WTC11 (cell line): ENCODE data around the gene GAS2L1. TPM values are rescaled to one million over a fixed set of nuclear protein-coding genes. Genes with fewer than 3 reads are reported as not detected.

ENCODE experiments used
- ATAC-seq: fragments of 200-7000 bp; cut with Tn5 transposase; 2 replicates; pipeline ENCODE4 v1.10.0; 2021; ENCODE audit warnings: mild to moderate bottlenecking, moderate library complexity
- CTCF ChIA-PET: fragments of 300-600 bp; sonication (Branson Sonifier 250); formaldehyde crosslinking; loops from one replicate; lab custom pipeline; 2021; ENCODE audit warnings: antibody characterized with exemption; lab: Charles Lee
- POLR2A ChIA-PET: fragments of 350-600 bp; sonication (Branson Sonifier 250); formaldehyde crosslinking; loops from one replicate; lab custom pipeline; 2021; ENCODE audit warnings: antibody characterized with exemption; lab: Charles Lee
- DNase-seq: peaks from one replicate; pipeline ENCODE4 v3.0.0; 2021; ENCODE audit warnings: low spot score
- H3K27ac Mint-ChIP-seq: 2 replicates; pipeline ENCODE4 v1.8.0; 2021; ENCODE audit warnings: mixed read lengths
- H3K27me3 Mint-ChIP-seq: 2 replicates; pipeline ENCODE4 v1.8.0; 2021; ENCODE audit warnings: low read depth, mild to moderate bottlenecking, moderate library complexity, mixed read lengths
- H3K36me3 Mint-ChIP-seq: 2 replicates; pipeline ENCODE4 v1.8.0; 2021; ENCODE audit warnings: mixed read lengths
- H3K4me1 Mint-ChIP-seq: 2 replicates; pipeline ENCODE4 v1.8.0; 2022; ENCODE audit warnings: mixed read lengths
- H3K4me3 Mint-ChIP-seq: 2 replicates; pipeline ENCODE4 v1.8.0; 2021; ENCODE audit warnings: mild to moderate bottlenecking, moderate library complexity, mixed read lengths
- H3K9me3 Mint-ChIP-seq: 2 replicates; pipeline ENCODE4 v1.8.0; 2021; ENCODE audit warnings: mixed read lengths
- ATF2 ChIP-seq: sonication (generic); formaldehyde crosslinking; IDR thresholded peaks from 2 replicates; pipeline ENCODE4 v1.8.1; 2022; ENCODE audit warnings: low read depth, missing genetic modification reagents, borderline replicate concordance
- ERG ChIP-seq: fragments of 250-450 bp; sonication (Bioruptor Pico); IDR thresholded peaks from 2 replicates; pipeline ENCODE4 v1.8.0; 2021; ENCODE audit warnings: mild to moderate bottlenecking
- HMGA2 ChIP-seq: fragments of 250-450 bp; sonication (Bioruptor Pico); IDR thresholded peaks from 2 replicates; pipeline ENCODE4 v1.4.0; 2021; ENCODE audit warnings: mild to moderate bottlenecking, moderate library complexity
- JUN ChIP-seq: sonication (generic); formaldehyde crosslinking; IDR thresholded peaks from 2 replicates; pipeline ENCODE4 v1.8.0; 2023; ENCODE audit warnings: mild to moderate bottlenecking, missing genetic modification reagents
- MLX ChIP-seq: sonication (generic); formaldehyde crosslinking; IDR thresholded peaks from 2 replicates; pipeline ENCODE4 v1.8.1; 2023; ENCODE audit warnings: mild to moderate bottlenecking, missing genetic modification reagents, moderate library complexity
- NFE2L1 ChIP-seq: sonication (generic); formaldehyde crosslinking; IDR thresholded peaks from 2 replicates; pipeline ENCODE4 v1.8.1; 2023; ENCODE audit warnings: missing genetic modification reagents
- NR2C2 ChIP-seq: sonication (generic); formaldehyde crosslinking; IDR thresholded peaks from 2 replicates; pipeline ENCODE4 v1.8.0; 2022; ENCODE audit warnings: mild to moderate bottlenecking, missing genetic modification reagents
- NR3C1 ChIP-seq: sonication (generic); formaldehyde crosslinking; conservative IDR thresholded peaks from 2 replicates; pipeline ENCODE4 v1.8.1; 2023; ENCODE audit warnings: low read depth, mild to moderate bottlenecking, missing genetic modification reagents
- RORB ChIP-seq: fragments of 250-450 bp; sonication (Bioruptor Pico); IDR thresholded peaks from 2 replicates; pipeline ENCODE4 v1.9.0; 2021; ENCODE audit warnings: mild to moderate bottlenecking
- SMAD4 ChIP-seq: sonication (generic); formaldehyde crosslinking; IDR thresholded peaks from 2 replicates; pipeline ENCODE4 v1.8.0; 2022; ENCODE audit warnings: mild to moderate bottlenecking, missing genetic modification reagents
- SP1 ChIP-seq: sonication (generic); formaldehyde crosslinking; conservative IDR thresholded peaks from 2 replicates; pipeline ENCODE4 v1.8.1; 2022; ENCODE audit warnings: missing genetic modification reagents
- ZBTB43 ChIP-seq: sonication (generic); formaldehyde crosslinking; IDR thresholded peaks from 2 replicates; pipeline ENCODE4 v1.8.1; 2023; ENCODE audit warnings: mild to moderate bottlenecking, missing genetic modification reagents
- total RNA-seq: library from RNA; stranded (reverse); gene quantifications from 3 replicates; pipeline ENCODE4 v1.2.3, GENCODE V29; 2021
- TF ChIP-seq, protein P1 (sequence below): fragments of 250-450 bp; sonication (Bioruptor Pico); conservative IDR thresholded peaks from 2 replicates; pipeline ENCODE4 v1.9.0; 2021; ENCODE audit warnings: mild to moderate bottlenecking
- TF ChIP-seq, protein P2 (sequence below): sonication (generic); formaldehyde crosslinking; IDR thresholded peaks from 2 replicates; pipeline ENCODE4 v1.8.1; 2022; ENCODE audit warnings: mild to moderate bottlenecking, moderate library complexity, missing genetic modification reagents

The GAS2L1 gene
- total RNA-seq, 1 experiment from 2014 or later, result 19.9 TPM

DNA sequence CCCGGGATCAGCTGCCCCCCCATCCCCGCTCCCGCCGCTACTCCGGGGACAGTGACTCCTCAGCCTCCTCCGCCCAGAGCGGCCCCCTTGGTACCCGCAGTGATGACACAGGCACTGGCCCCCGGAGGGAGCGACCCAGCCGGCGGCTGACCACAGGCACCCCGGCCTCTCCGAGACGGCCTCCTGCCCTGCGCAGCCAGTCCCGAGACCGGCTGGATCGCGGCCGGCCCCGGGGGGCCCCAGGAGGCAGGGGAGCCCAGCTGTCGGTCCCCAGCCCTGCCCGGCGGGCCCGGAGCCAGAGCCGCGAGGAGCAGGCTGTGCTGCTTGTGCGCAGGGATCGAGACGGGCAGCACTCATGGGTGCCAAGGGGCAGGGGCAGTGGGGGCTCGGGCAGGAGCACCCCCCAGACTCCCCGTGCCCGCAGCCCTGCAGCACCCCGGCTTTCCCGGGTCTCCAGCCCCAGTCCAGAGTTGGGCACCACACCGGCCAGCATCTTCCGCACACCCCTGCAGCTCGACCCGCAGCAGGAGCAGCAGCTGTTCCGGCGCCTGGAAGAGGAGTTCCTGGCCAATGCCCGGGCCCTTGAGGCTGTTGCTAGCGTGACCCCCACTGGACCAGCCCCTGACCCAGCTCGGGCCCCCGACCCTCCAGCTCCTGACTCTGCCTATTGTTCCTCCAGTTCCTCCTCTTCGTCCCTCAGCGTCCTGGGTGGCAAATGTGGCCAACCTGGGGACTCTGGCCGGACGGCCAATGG lies 5.2 kb downstream of the GAS2L1 start:
- peaks cover 41% of the 10 kb centered on the region for H3K27me3 Mint-ChIP-seq
- peaks cover 6% of the 10 kb centered on the region; the same call in 1 of the 2 replicates for H3K36me3 Mint-ChIP-seq
- H3K4me1 Mint-ChIP-seq, result peaks cover 22% of the 10 kb centered on the region
- DNase-seq (no peak), ATAC-seq (no peak)
- CTCF ChIA-PET, result interaction anchor here (0.5 to 3.3 kb wide), 9 partner anchors 9 to 959 kb away, joined by 3 to 52 read pairs (median 5); partner anchors contain the start of genes EWSR1 and RHBDD3
- TF ChIP-seq, protein P1, sequence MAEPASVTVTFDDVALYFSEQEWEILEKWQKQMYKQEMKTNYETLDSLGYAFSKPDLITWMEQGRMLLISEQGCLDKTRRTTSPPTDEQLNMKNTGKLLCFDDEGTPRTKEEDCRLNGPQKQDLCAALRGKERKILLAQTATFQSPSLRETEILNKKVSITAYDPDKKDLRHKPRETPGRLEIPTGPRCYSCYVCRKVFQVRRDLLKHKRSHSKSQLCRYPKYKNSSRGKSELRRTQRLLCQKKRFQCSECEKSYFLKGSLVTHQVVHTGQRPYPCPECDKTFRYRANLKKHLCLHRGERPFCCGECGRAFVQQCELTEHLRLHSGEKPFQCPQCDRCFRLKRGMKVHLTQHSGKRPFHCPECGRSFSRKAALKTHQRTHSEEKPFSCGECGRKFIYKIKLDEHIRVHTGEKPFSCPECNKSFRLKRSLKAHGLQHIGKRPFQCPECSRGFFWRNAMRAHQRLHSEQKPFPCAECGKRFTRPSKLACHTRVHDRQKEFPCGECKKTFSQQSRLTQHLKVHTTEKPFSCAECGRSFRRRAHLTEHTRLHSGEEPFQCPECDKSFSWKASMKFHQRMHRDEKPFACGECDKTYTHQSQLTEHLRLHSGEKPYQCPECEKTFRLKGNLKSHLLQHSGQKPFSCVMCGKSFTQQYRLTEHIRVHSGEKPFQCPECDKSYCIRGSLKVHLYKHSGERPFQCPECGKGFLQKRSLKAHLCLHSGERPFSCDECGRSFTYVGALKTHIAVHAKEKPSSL (CRISPR knock-in tag), result no peak
- no peak for TF ChIP-seq JUN (CRISPR knock-in tag)
- TF ChIP-seq SMAD4 (CRISPR knock-in tag), result no peak
- TF ChIP-seq HMGA2 (CRISPR knock-in tag), result no peak
- no peak for TF ChIP-seq ZBTB43 (CRISPR knock-in tag)
- no peak for TF ChIP-seq MLX (CRISPR knock-in tag)
- TF ChIP-seq, protein P2, sequence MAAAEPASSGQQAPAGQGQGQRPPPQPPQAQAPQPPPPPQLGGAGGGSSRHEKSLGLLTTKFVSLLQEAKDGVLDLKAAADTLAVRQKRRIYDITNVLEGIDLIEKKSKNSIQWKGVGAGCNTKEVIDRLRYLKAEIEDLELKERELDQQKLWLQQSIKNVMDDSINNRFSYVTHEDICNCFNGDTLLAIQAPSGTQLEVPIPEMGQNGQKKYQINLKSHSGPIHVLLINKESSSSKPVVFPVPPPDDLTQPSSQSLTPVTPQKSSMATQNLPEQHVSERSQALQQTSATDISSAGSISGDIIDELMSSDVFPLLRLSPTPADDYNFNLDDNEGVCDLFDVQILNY (CRISPR knock-in tag), result no peak
- TF ChIP-seq SP1 (CRISPR knock-in tag), result no peak
- no peak for TF ChIP-seq ERG (CRISPR knock-in tag)
- no peak for TF ChIP-seq RORB (CRISPR knock-in tag)
- no peak for TF ChIP-seq NR2C2 (CRISPR knock-in tag)
- no peak for TF ChIP-seq ATF2 (CRISPR knock-in tag)
- POLR2A ChIA-PET, result no interaction called here
- no peaks in the 10 kb centered on the region for H3K9me3 Mint-ChIP-seq
- no peak overlapping the region for H3K4me3 Mint-ChIP-seq
- no peak overlapping the region for H3K27ac Mint-ChIP-seq

DNA sequence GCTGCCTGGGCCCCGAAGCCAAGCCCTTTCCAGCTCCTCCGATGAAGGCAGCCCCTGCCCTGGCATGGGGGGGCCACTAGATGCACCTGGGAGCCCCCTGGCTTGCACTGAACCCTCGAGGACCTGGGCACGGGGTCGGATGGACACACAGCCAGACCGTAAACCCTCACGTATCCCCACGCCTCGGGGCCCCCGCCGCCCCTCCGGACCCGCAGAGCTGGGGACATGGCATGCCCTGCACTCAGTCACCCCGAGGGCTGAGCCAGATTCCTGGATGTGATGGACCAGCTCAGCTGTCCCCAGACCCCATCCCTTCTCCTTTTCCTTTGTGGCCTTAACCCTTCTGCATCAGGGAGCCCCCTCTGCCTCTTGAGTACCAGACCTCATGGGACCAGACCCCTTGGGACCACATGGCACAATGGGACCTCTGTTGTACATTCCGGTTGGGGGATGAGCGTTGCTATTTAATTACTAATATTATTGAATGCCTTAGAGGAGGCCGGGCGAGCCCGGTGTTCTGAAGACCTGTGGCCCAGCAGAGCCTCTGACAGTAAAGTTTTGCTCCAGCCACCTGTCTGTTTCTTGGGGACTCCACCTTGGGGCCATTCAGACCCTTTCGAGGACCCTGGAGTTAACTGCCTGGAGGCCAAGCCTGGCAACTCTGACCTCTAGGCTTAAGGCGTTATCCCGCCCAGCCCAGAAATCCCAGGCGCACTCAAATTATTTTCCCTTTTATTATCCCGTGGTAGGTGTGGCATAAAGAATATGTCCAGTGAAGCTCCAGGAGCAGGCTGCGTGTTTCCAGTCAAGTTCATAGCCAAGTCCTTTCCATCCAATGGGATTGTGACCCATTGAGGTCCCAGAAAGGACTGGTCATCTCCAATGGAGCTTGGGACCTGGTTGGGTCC lies 6.0 kb downstream of the GAS2L1 start:
- ChIA-PET CTCF (interaction anchor here (0.5 to 3.3 kb wide), 32 partner anchors 9 to 436 kb away, joined by 3 to 52 read pairs (median 4); partner anchors contain the start of genes AP1B1, EWSR1 and RHBDD3), POLR2A (no interaction called here)
- peaks cover 3% of the 10 kb centered on the region; the same call in 1 of the 2 replicates for H3K9me3 Mint-ChIP-seq
- TF ChIP-seq NFE2L1 (no peak), NR3C1 (CRISPR knock-in tag) (no peak), ZBTB43 (CRISPR knock-in tag) (no peak)
- H3K4me1 Mint-ChIP-seq, result peaks cover 20% of the 10 kb centered on the region
- ATAC-seq, result no peak
- no peak overlapping the region for H3K4me3 Mint-ChIP-seq
- peaks cover 6% of the 10 kb centered on the region; the same call in 1 of the 2 replicates for H3K36me3 Mint-ChIP-seq
- DNase-seq, result no peak
- H3K27ac Mint-ChIP-seq, result no peak overlapping the region; the same call in 1 of the 2 replicates
- H3K27me3 Mint-ChIP-seq, result peaks cover 49% of the 10 kb centered on the region
